Measurements from ENCODE around the gene C9orf72.

The C9orf72 gene

DNA sequence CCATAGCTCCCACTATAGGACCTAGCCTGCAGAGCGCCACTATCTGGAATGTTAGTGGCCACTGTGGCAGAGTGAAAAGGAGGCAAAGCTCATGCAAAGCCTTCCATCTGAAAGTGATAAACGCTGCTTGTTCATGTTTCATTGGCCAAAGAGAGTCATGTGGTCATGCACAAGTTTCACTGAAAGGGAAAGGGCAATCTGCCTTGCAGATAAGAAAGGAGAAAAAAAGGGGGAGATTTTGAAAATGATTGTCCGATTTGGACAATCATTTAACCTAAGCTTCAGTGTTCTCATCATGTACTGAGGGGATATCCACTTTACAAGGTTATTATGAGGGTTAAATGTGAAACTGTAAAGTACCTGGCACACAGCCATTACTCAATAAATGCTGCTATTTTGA is 34.6 kb downstream of the C9orf72 start:
- DNase-seq (ENCODE audit: low read depth) = no peak

GRCh38 chr9:27537756-27538155 is 35.5 kb downstream of the C9orf72 start:
- DNase-seq (ENCODE audit: low read depth) = no peak

DNA sequence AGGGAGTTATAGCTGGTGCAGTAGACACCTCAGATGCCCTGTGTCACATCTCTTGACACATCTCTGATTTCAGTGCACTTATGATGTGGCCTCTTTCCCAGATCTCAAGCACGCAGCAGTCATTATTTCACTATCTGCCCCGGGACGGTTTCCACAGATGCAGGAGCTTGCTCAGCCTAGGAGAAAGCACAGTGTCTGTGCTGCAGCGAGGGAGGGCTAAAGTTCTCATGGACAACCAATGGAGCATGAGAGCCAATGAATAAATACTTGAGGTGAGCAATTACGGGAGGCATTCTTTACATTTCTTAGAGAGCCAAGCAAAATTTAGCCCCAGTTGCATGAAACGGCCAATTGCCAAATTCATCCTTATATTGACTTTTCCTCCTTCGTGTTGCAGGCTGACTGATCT is 36.2 kb downstream of the C9orf72 start:
- no peak for DNase-seq (ENCODE audit: low read depth)

- no peak for DNase-seq (ENCODE audit: low read depth)
Measured at GRCh38 chr9:27536168-27536567, 37.1 kb downstream of the C9orf72 start.

DNA sequence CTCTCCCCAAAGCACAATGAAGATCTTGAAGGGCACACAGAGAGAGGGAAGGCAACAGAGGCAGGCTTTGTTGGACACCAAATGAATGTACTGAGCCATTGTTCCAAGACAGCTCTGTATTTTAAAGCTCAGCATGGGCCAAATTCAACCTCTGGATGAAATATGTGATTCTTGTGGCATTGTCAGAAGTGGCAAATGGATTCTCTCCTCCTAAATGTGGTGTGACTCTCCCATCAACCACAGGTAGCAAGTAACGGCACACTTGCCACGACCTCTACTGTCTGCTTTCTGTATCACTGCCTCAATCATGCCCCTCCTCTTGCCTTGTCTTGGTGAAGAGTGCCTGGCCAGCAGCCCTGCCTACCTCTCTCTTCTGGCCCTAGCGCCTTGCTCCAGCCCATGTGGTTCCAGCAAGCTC is 37.6 kb downstream of the C9orf72 start:
- no peak for DNase-seq (ENCODE audit: low read depth)

- DNase-seq (ENCODE audit: low read depth) = no peak
Measured at GRCh38 chr9:27534658-27535209, 38.5 kb downstream of the C9orf72 start.

DNA sequence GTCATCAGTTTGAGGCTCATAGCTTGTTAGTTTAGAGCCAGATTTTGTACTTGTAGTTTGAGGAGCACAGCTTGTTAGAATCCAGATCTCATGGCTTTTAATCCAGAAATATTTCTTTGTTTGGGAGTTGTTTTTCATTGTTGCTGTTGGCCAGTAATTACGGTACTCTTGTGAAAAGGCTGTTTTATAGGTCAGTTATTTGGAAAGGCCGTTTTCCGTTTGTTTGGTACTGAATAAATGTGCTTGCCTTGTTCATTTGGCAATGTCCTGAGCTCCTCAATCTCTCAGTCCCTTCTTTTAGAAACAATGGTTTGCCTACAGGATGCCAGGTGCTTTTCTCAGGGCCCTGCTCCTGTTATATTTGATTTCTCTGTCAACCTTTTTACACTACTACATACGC is 39.1 kb downstream of the C9orf72 start:
- no peak for DNase-seq (ENCODE audit: low read depth)

- no peak for DNase-seq (ENCODE audit: low read depth)
Measured at GRCh38 chr9:27533311-27533710, 40.0 kb downstream of the C9orf72 start.

- DNase-seq (ENCODE audit: low read depth) = no peak
Measured at GRCh38 chr9:27532046-27532445, 41.2 kb downstream of the C9orf72 start.

GRCh38 chr9:27530915-27531755 is 42.1 kb downstream of the C9orf72 start:
- no peak for DNase-seq (ENCODE audit: low read depth)

- peak; percentile 63 for DNase-seq (ENCODE audit: low read depth)
Measured at GRCh38 chr9:27529316-27530278, 43.7 kb downstream of the C9orf72 start, which contains the start of gene MOB3B. TSS of gene MOB3B (minus strand) at chr9:27529814. CDS start at chr9:27455550, 74,264 bp downstream.

DNA sequence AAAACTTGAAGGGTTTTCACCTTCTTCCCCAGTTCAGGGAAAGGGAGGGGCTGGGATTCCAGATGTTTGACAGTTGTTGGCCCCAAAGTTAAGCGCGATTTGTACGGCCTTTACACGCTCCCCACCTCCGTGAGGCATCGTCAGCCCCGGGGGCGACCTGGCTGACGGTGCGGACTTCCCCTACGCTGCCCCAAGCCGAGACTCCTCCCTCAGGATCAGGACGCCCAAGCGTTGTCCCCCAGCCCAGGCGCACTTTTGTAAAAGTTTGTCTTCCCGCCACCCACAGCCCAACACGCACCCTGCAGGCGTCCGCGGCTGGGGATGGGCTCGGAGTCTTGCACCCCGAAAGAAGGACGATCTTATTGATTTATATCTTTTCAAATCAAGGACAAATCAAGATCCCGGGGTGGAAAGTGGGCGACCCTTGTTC is 44.4 kb downstream of the C9orf72 start:
- DNase-seq (ENCODE audit: low read depth) = peak; percentile 12

DNA sequence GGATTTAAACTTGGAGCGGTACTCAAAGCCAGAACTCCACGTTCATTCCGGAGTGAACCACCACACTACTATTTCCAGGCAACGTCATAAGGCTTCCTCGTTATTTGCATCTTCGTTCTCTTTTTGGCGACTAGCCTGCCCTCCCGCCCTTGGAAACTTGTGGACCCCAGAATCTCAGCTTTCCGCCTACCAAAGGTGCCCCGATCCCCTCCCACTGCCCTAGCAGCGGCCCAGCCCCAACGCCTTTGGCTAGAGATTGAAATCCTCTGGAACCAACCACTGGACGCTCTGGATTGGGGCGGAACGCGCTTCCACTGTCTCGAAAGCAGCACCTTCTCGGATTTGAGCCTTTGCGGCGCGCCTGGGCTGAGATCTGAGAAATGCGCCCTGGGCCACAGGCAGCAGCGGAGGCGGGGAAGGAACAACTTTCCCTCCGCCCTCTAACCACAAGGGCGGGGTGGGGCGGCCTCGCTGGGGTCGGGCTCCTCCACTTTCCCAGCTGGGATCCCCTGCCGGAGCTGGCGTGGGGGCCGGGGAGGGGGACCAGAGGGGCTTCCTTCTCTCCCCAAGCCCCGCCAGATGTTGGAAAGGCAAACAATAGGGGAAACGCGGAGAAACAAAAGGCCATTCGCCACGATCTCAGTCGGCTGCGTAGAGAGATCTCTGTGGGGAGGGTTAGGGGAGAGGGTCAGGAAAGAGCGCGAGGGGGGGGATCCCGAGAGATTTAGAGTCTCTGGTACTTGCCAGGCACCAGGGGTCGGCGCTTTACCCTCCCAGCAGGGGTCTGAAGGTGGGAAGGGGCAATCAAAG is 45.0 kb downstream of the C9orf72 start:
- peak; percentile 5 for DNase-seq (ENCODE audit: low read depth)

- no peak for DNase-seq (ENCODE audit: low read depth)
Measured at GRCh38 chr9:27527702-27528075, 45.6 kb downstream of the C9orf72 start.

- DNase-seq (ENCODE audit: low read depth) = no peak
Measured at GRCh38 chr9:27524236-27524635, 49.0 kb downstream of the C9orf72 start, which contains the start of gene IFNK. TSS of gene IFNK (plus strand) at chr9:27524290. CDS start at chr9:27524337, 47 bp downstream.

DNA sequence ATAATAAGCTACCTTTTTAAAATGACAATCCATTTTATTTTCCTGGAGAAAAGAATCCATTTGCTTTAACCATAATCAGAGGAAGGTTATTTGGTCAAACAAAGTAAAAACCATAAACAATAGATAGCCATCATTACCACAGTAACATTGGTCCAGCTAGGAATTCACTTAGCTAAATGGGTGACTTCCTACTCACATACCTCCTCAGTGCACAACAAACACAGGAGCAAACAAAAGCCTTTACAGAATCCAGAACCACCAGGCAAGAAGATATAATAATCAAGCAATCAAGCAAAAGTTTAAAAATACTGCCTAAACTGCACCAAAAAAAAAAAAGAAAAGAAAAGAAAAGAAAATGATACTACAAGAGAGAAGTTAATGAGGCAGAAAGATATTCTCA is 50.1 kb downstream of the C9orf72 start:
- no peak for DNase-seq (ENCODE audit: low read depth)

GRCh38 chr9:27520986-27521385 is 52.3 kb downstream of the C9orf72 start:
- no peak for DNase-seq (ENCODE audit: low read depth)

GRCh38 chr9:27519466-27520465 is 53.5 kb downstream of the C9orf72 start:
- no peak for DNase-seq (ENCODE audit: low read depth)

- no peak for DNase-seq (ENCODE audit: low read depth)
Measured at GRCh38 chr9:27518809-27519208, 54.5 kb downstream of the C9orf72 start.

DNA sequence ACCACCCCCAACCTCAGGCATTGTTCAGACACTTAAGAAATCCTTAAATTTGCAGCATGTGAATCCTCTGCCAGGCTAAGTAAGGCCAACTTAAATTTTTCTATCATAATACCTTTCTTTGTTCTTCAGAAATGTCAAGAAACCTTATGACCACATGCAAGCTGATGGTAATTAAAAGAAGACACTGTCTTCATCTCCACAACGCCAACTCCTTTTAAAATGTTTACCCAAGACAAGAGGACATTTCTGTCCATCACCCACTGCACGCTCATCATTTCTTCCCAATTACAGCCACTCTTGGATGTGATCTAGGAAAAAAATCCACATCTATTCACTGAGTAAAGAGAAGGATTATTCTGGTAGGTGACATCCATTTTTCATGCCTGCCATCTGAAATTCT is 55.3 kb downstream of the C9orf72 start:
- no peak for DNase-seq (ENCODE audit: low read depth)
